Uterus (tissue), 2 donors: ENCODE results near the gene PBOV1.

ENCODE experiments used
- CTCF ChIP-seq, 4 experiments: fragments of 200-600 bp in 2 of 4; fragments of 450-650 bp in 2 of 4; sonication (generic) in 2 of 4; IDR thresholded peaks; one replicate each; pipeline ENCODE4 v1.5.1; 2016 to 2019; ENCODE audit warnings: antibody characterized with exemption in 4 of 4, mild to moderate bottlenecking in 2 of 4, moderate library complexity in 1 of 4
- POLR2A ChIP-seq, 2 donors: fragments of 450-650 bp; IDR thresholded peaks; one replicate each; pipeline ENCODE4 v1.6.1; 2016; ENCODE audit warnings: antibody characterized with exemption in 2 of 2, mild to moderate bottlenecking in 1 of 2, moderate library complexity in 1 of 2

- no peak for TF ChIP-seq CTCF (IDR thresholded peaks at IDR 0.05)
- no peak for TF ChIP-seq POLR2A (IDR thresholded peaks at IDR 0.05)
Observed at GRCh38 chr6:138235205-138235604, 16.9 kb upstream of the PBOV1 start.
